Psoas muscle (tissue), 8 donors: ENCODE results near the gene COL8A1. TPM values are rescaled to one million over a fixed set of nuclear protein-coding genes. Genes with fewer than 3 reads are reported as not detected.

Experiments used
- ATAC-seq, 4 donors: fragments of 200-7000 bp; cut with Tn5 transposase; one replicate each; pipeline ENCODE4 v1.9.1; 2020; ENCODE audit warnings: moderate library complexity in 3 of 4, mild to moderate bottlenecking in 2 of 4
- DNase-seq, 2 donors: peaks; one replicate each; pipeline ENCODE4 v3.0.0-alpha.2; 2020
- H3K27ac ChIP-seq: fragments of 200-600 bp; one replicate; pipeline ENCODE4 v1.8.0; 2022
- H3K27me3 ChIP-seq, 3 donors: fragments of 200-600 bp in 1 of 3; one replicate each; pipeline versions ENCODE4 v1.6.1 to v1.8.0; 2013 to 2022; ENCODE audit warnings: low read length in 2 of 3, mild to moderate bottlenecking in 2 of 3, moderate library complexity in 1 of 3; ENCODE audit not compliant: insufficient read depth in 3 of 3
- H3K36me3 ChIP-seq, 2 donors: fragments of 200-600 bp in 1 of 2; one replicate each; pipeline versions ENCODE4 v1.6.1 to v1.8.0; 2013 to 2022; ENCODE audit warnings: low read depth in 1 of 2, mild to moderate bottlenecking in 1 of 2, moderate library complexity in 1 of 2; ENCODE audit not compliant: insufficient read depth in 1 of 2
- H3K4me1 ChIP-seq: fragments of 200-600 bp; one replicate; pipeline ENCODE4 v1.8.0; 2022
- H3K4me3 ChIP-seq: fragments of 200-600 bp; one replicate; pipeline ENCODE4 v1.8.0; 2022; ENCODE audit warnings: mild to moderate bottlenecking
- H3K9me3 ChIP-seq: fragments of 200-600 bp; one replicate; pipeline ENCODE4 v1.8.0; 2022
- CTCF ChIP-seq: fragments of 200-600 bp; IDR thresholded peaks from one replicate; pipeline ENCODE4 v1.8.0; 2022; ENCODE audit warnings: antibody characterized with exemption
- WGBS, 3 donors: extraction: QIAGEN DNeasy Blood & Tissue Kit; methylation state at CpG; one replicate each; pipeline versions ENCODE4 v1.1.6 to v1.1.7; 2013; 5-methylcytosine and 5-hydroxymethylcytosine counted together
- intact Hi-C, 2 donors: fragments of 100-400 bp; cut with DNase I; formaldehyde crosslinking; loops; one replicate each; pipeline versions ENCODE4 v1.11.0 to v1.14.2; 2022
- polyA plus RNA-seq, 3 donors: library from polyadenylated mRNA; stranded (reverse); fragments of 200-250 nt; gene quantifications; one replicate each; pipeline ENCODE4 v1.2.3, GENCODE V29; 2013
- total RNA-seq, 4 donors: library from RNA; stranded (reverse); fragmentation: NEBNext Ultra II Directional in 2 of 4; extraction: Animal tissue kit (Norgen Biotek cat#: 25700) in 2 of 4; gene quantifications; one replicate each; pipeline versions ENCODE4 v1.2.1 to v1.2.4, GENCODE V29; 2021 to 2023
- donor health status: healthy with polysubstance abuse.
- donor health status: DM: no; HTN: no; CAD: no; lungs with moderate emphysema.
- donor health status: Bipolar disorder and iron deficiency.
- donor health status: healthy.
- donor health status: DM: yes; HTN: yes; CAD: no.
- donor health status: DM: no; HTN: no; CAD: no.
- donor health status: DM: no; HTN: no; CAD: no.
- donor health status: DM: yes; HTN: yes; CAD: no.

COL8A1 gene
- total and polyA plus RNA-seq, 7 donors: 1.2 to 11.3 (median 2.3) TPM

GRCh38 chr3:99659032-99659431 is 20.6 kb downstream of the COL8A1 start:
- no peaks in the 10 kb centered on the region for H3K27me3 ChIP-seq
- 56 to 76% (median 56%) methylated on average over 6 of the region's 6 CpGs for WGBS, 3 donors
- no peaks in the 10 kb centered on the region for H3K9me3 ChIP-seq
- no peaks in the 10 kb centered on the region for H3K4me1 ChIP-seq
- no peak overlapping the region for H3K4me3 ChIP-seq
- DNase-seq (peak in 1 of 2 donors; percentile 56), ATAC-seq (peak; percentile 43 to 86 (median 78))
- no peak overlapping the region for H3K27ac ChIP-seq
- intact Hi-C loops: no loop called here
- H3K36me3 ChIP-seq: no peaks in the 10 kb centered on the region
- TF ChIP-seq CTCF: no peak

- Histone ChIP-seq H3K27me3 (peaks cover 0 to 2% (median 0%) of the 10 kb centered on the region in 3 donors), H3K27ac (peak overlapping the region; percentile 31), H3K36me3 (no peaks in the 10 kb centered on the region), H3K9me3 (no peaks in the 10 kb centered on the region), H3K4me1 (no peaks in the 10 kb centered on the region), H3K4me3 (no peak overlapping the region)
- no peak for TF ChIP-seq CTCF
- intact Hi-C loops: no loop called here
- DNase-seq (no peak), ATAC-seq (peak in 2 of 4 donors; percentile 48 to 66)
- WGBS, 3 donors: 63 to 70% (median 65%) methylated on average over 4 of the region's 4 CpGs
Measured at GRCh38 chr3:99659951-99660350, 21.6 kb downstream of the COL8A1 start.

GRCh38 chr3:99662838-99663570 is 24.6 kb downstream of the COL8A1 start:
- Histone ChIP-seq H3K36me3 (no peaks in the 10 kb centered on the region), H3K27ac (no peak overlapping the region), H3K4me1 (no peaks in the 10 kb centered on the region), H3K9me3 (no peaks in the 10 kb centered on the region), H3K4me3 (no peak overlapping the region), H3K27me3 (peaks cover 0 to 2% (median 0%) of the 10 kb centered on the region in 3 donors)
- DNase-seq (no peak), ATAC-seq (no peak)
- WGBS, 3 donors: 65 to 72% (median 71%) methylated on average over 10 of the region's 10 CpGs
- no peak for TF ChIP-seq CTCF
- intact Hi-C loops: no loop called here

- Histone ChIP-seq H3K4me1 (no peaks in the 10 kb centered on the region), H3K27me3 (peaks cover 0 to 2% (median 0%) of the 10 kb centered on the region in 3 donors)
- WGBS, 3 donors: 51 to 59% (median 56%) methylated on average over 1 of the region's 1 CpG
Measured at GRCh38 chr3:99663977-99664376, 25.6 kb downstream of the COL8A1 start.

More at GRCh38 chr3:99663977-99664376, 25.6 kb downstream of the COL8A1 start:
- intact Hi-C loops: no loop called here
- no peaks in the 10 kb centered on the region for H3K36me3 ChIP-seq
- TF ChIP-seq CTCF: no peak
- H3K4me3 ChIP-seq: no peak overlapping the region
- DNase-seq (no peak), ATAC-seq (no peak)
- no peak overlapping the region for H3K27ac ChIP-seq
- H3K9me3 ChIP-seq: no peaks in the 10 kb centered on the region
